K562 (cell line): ENCODE results near the gene KCNJ8. TPM values are rescaled to one million over a fixed set of nuclear protein-coding genes. Genes with fewer than 3 reads are reported as not detected.
"Not testable (repeated sequence)": the region's sequence is repeated elsewhere in the genome, so short reads cannot be mapped to it uniquely, and the experiment has no call there.

ENCODE experiments used
- ATAC-seq: fragments of 200-7000 bp; cut with Tn5 transposase; 3 replicates; pipeline ENCODE4 v1.9.1; 2020; ENCODE audit warnings: moderate library complexity
- BruUV-seq: library from RNA; stranded (reverse); fragments of 400-500 nt; replicated peaks from 2 replicates; lab custom pipeline; 2021; lab: Mats Ljungman, UMichigan
- CTCF ChIA-PET: fragments of 300-600 bp; formaldehyde crosslinking; extraction: SDS; loops from one replicate; lab custom pipeline; 2021; ENCODE audit warnings: low intra/inter-chr PET ratio; lab: Yijun Ruan, JAX
- POLR2A ChIA-PET: fragments of 300-600, 350-650 bp; sonication (Branson Sonifier 250); formaldehyde crosslinking; extraction: SDS; loops from one replicate; lab custom pipeline; 2021; ENCODE audit warnings: antibody characterized with exemption, inconsistent platforms; lab: Yijun Ruan, JAX
- DNase-seq, 4 experiments: peaks; one replicate each; pipeline versions ENCODE4 v3.0.0 to v3.0.0-alpha.2; 2011 to 2018; ENCODE audit warnings: low spot score in 3 of 4, mixed read lengths in 3 of 4; ENCODE audit errors: extremely low read depth in 1 of 4
- FAIRE-seq: peaks from 2 replicates; lab custom pipeline; 2011; peaks lifted over from hg19 to GRCh38; lab: Jason Lieb, UNC
- H2AFZ ChIP-seq: 2 replicates; pipeline ENCODE4 v1.6.0; 2011; ENCODE audit warnings: low read depth, low read length, control low read depth, inconsistent platforms
- H3K27ac ChIP-seq: fragments of 200-600 bp; 3 replicates; pipeline ENCODE4 v1.8.0; 2011; ENCODE audit warnings: low read depth, mild to moderate bottlenecking, control low read depth, inconsistent platforms, low read length, moderate library complexity, mixed read lengths; ENCODE audit errors: extremely low read depth
- H3K27me3 ChIP-seq, 2 experiments: fragments of 300-600 bp in 1 of 2; 2 replicates in 1 of 2; 3 replicates in 1 of 2; pipeline versions ENCODE4 v1.6.0 to v1.8.0; 2011; ENCODE audit warnings: inconsistent platforms in 2 of 2, low read length in 2 of 2, mild to moderate bottlenecking in 1 of 2, mixed read lengths in 1 of 2, moderate library complexity in 1 of 2; ENCODE audit not compliant: control insufficient read depth in 2 of 2, insufficient read depth in 2 of 2
- H3K36me3 ChIP-seq: fragments of 300-600 bp; 3 replicates; pipeline ENCODE4 v1.8.0; 2011; ENCODE audit warnings: mild to moderate bottlenecking, low read length, inconsistent platforms; ENCODE audit not compliant: control insufficient read depth, insufficient read depth
- H3K4me1 ChIP-seq, 2 experiments: fragments of 200-600 bp in 1 of 2; replicated peaks in 1 of 2; 2 replicates in 1 of 2; 3 replicates in 1 of 2; pipeline versions ENCODE4 v1.5.1 to v1.8.0; 2011; ENCODE audit warnings: inconsistent platforms in 2 of 2, low read length in 2 of 2, mild to moderate bottlenecking in 1 of 2, mixed read lengths in 1 of 2, moderate library complexity in 1 of 2; ENCODE audit not compliant: control insufficient read depth in 2 of 2, insufficient read depth in 2 of 2
- H3K4me2 ChIP-seq: 2 replicates; pipeline ENCODE4 v1.6.1; 2011; ENCODE audit warnings: low read length, control low read depth, inconsistent platforms, mixed read lengths; ENCODE audit not compliant: insufficient read depth
- H3K4me3 ChIP-seq: fragments of 200-600 bp; sonication (generic), shearing (Covaris generic); 2 replicates; pipeline ENCODE4 v1.5.1; 2016; ENCODE audit warnings: control low read depth, inconsistent platforms
- H3K79me2 ChIP-seq: fragments of 200-600 bp; 3 replicates; pipeline ENCODE4 v1.8.0; 2011; ENCODE audit warnings: low read length, inconsistent platforms; ENCODE audit not compliant: control insufficient read depth, insufficient read depth
- H3K9ac ChIP-seq, 2 experiments: 2 replicates each; pipeline versions ENCODE4 v1.6.0 to v1.6.1; 2011; ENCODE audit warnings: low read depth in 2 of 2, low read length in 2 of 2, control low read depth in 1 of 2, inconsistent platforms in 1 of 2, mild to moderate bottlenecking in 1 of 2, mixed read lengths in 1 of 2; ENCODE audit not compliant: insufficient read depth in 1 of 2
- H3K9me1 ChIP-seq: one replicate; pipeline ENCODE4 v1.6.0; 2011; ENCODE audit warnings: inconsistent platforms, mild to moderate bottlenecking, low read length, moderate library complexity; ENCODE audit not compliant: control insufficient read depth, insufficient read depth
- H3K9me3 ChIP-seq: replicated peaks from 2 replicates; pipeline ENCODE4 v1.5.1; 2011; ENCODE audit warnings: low read depth, low read length, inconsistent platforms; ENCODE audit not compliant: control insufficient read depth, insufficient read depth
- H4K20me1 ChIP-seq: replicated peaks from 2 replicates; pipeline ENCODE4 v1.6.1; 2011; ENCODE audit warnings: low read length, inconsistent platforms, mixed read lengths; ENCODE audit not compliant: control insufficient read depth, insufficient read depth
- DEAF1 ChIP-seq: fragments of 450-650 bp; formaldehyde crosslinking; IDR thresholded peaks from 2 replicates; pipeline ENCODE4 v1.4.0; 2020; ENCODE audit warnings: mild to moderate bottlenecking, moderate library complexity
- GTF3C2 ChIP-seq: IDR thresholded peaks from 3 replicates; pipeline ENCODE4 v1.6.1; 2011; ENCODE audit warnings: borderline replicate concordance, mild to moderate bottlenecking, moderate library complexity; ENCODE audit not compliant: insufficient read length; ENCODE audit errors: extremely low read depth
- KLF13 ChIP-seq: fragments of 450-650 bp; IDR thresholded peaks from 2 replicates; pipeline ENCODE4 v1.6.1; 2016; ENCODE audit warnings: missing genetic modification characterization, low read depth, mild to moderate bottlenecking, missing compliant biosample characterization, moderate library complexity, borderline replicate concordance
- ZNF23 ChIP-seq: fragments of 250-450 bp; sonication (Bioruptor Pico); IDR thresholded peaks from 2 replicates; pipeline ENCODE4 v1.4.0; 2020; ENCODE audit warnings: mild to moderate bottlenecking
- WGBS: fragments of 100-300 bp; shearing (Covaris generic); methylation state at CpG from one replicate; pipeline ENCODE4 v1.1.6; 2016; ENCODE audit warnings: low coverage, mixed read lengths; ENCODE audit not compliant: insufficient coverage; ENCODE audit errors: missing lambda C conversion rate; 5-methylcytosine and 5-hydroxymethylcytosine counted together
- in situ Hi-C: fragments of 300-500 bp; cut with MboI; formaldehyde crosslinking; loops from 4 replicates; pipeline ENCODE4 v1.15.0; 2018; ENCODE audit warnings: inconsistent platforms, mixed read lengths
- intact Hi-C: fragments of 100-400 bp; cut with micrococcal nuclease; formaldehyde crosslinking; loops from 2 replicates; pipeline ENCODE4 v1.14.2; 2022
- polyA plus RNA-seq, 8 experiments: library from polyadenylated mRNA; depleted of rRNA in 4 of 8; stranded (reverse) in 5 of 8; unstranded in 3 of 8; fragments of >200 nt; fragmentation: Nextera tagmentation in 2 of 8; fragmentation: Illumina TruSeq in 1 of 8; extraction: Ambion mirVana in 2 of 8; extraction: Trizol in 1 of 8; gene quantifications; 2 replicates each; pipeline versions ENCODE4 v1.2.1 to v1.2.3, GENCODE V29; 2011 to 2014; ENCODE audit warnings: inconsistent platforms in 1 of 8, missing spikeins in 1 of 8
- total RNA-seq, 7 experiments: library from RNA; depleted of rRNA in 6 of 7; stranded (reverse); fragments of >200 nt in 6 of 7; fragmentation: Illumina TruSeq in 2 of 7; extraction: Trizol in 2 of 7; gene quantifications; 2 replicates each; pipeline versions ENCODE4 v1.2.1 to v1.2.3, GENCODE V29; 2011 to 2021; ENCODE audit warnings: low replicate concordance in 1 of 7
- TF ChIP-seq, protein P1 (sequence below): fragments of 450-650 bp; IDR thresholded peaks from 2 replicates; pipeline ENCODE4 v1.6.1; 2016; ENCODE audit warnings: low read depth

Gene KCNJ8
- total and polyA plus RNA-seq, 9 of the 15 experiments (the other 6 are each of a cell fraction or from before 2014, with no cell fraction given), result 0.28 to 3.6 (median 1.1) TPM

GRCh38 chr12:21795648-21796328, 21.3 kb upstream of the KCNJ8 start (continued):
- TF ChIP-seq GTF3C2 (no peak), KLF13 (tag) (no peak), DEAF1 (CRISPR knock-in tag) (no peak), ZNF23 (CRISPR knock-in tag) (no peak)
- TF ChIP-seq, protein P1, sequence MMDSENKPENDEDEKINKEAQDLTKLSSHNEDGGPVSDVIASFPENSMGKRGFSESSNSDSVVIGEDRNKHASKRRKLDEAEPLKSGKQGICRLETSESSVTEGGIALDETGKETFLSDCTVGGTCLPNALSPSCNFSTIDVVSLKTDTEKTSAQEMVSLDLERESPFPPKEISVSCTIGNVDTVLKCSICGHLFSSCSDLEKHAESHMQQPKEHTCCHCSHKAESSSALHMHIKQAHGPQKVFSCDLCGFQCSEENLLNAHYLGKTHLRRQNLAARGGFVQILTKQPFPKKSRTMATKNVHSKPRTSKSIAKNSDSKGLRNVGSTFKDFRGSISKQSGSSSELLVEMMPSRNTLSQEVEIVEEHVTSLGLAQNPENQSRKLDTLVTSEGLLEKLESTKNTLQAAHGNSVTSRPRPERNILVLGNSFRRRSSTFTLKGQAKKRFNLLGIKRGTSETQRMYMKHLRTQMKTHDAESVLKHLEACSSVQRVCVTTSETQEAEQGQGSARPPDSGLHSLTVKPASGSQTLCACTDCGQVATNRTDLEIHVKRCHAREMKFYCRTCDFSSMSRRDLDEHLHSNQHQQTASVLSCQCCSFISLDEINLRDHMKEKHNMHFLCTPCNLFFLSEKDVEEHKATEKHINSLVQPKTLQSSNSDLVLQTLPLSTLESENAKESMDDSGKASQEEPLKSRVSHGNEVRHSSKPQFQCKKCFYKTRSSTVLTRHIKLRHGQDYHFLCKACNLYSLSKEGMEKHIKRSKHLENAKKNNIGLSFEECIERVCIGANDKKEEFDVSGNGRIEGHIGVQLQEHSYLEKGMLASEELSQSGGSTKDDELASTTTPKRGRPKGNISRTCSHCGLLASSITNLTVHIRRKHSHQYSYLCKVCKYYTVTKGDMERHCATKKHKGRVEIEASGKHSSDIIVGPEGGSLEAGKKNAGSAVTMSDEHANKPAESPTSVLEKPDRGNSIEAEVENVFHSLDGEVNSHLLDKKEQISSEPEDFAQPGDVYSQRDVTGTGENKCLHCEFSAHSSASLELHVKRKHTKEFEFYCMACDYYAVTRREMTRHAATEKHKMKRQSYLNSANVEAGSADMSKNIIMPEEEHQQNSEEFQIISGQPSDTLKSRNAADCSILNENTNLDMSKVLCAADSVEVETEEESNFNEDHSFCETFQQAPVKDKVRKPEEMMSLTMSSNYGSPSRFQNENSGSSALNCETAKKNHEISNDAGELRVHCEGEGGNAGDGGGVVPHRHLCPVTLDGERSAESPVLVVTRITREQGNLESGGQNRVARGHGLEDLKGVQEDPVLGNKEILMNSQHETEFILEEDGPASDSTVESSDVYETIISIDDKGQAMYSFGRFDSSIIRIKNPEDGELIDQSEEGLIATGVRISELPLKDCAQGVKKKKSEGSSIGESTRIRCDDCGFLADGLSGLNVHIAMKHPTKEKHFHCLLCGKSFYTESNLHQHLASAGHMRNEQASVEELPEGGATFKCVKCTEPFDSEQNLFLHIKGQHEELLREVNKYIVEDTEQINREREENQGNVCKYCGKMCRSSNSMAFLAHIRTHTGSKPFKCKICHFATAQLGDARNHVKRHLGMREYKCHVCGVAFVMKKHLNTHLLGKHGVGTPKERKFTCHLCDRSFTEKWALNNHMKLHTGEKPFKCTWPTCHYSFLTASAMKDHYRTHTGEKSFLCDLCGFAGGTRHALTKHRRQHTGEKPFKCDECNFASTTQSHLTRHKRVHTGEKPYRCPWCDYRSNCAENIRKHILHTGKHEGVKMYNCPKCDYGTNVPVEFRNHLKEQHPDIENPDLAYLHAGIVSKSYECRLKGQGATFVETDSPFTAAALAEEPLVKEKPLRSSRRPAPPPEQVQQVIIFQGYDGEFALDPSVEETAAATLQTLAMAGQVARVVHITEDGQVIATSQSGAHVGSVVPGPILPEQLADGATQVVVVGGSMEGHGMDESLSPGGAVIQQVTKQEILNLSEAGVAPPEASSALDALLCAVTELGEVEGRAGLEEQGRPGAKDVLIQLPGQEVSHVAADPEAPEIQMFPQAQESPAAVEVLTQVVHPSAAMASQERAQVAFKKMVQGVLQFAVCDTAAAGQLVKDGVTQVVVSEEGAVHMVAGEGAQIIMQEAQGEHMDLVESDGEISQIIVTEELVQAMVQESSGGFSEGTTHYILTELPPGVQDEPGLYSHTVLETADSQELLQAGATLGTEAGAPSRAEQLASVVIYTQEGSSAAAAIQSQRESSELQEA, result no peak

DNA sequence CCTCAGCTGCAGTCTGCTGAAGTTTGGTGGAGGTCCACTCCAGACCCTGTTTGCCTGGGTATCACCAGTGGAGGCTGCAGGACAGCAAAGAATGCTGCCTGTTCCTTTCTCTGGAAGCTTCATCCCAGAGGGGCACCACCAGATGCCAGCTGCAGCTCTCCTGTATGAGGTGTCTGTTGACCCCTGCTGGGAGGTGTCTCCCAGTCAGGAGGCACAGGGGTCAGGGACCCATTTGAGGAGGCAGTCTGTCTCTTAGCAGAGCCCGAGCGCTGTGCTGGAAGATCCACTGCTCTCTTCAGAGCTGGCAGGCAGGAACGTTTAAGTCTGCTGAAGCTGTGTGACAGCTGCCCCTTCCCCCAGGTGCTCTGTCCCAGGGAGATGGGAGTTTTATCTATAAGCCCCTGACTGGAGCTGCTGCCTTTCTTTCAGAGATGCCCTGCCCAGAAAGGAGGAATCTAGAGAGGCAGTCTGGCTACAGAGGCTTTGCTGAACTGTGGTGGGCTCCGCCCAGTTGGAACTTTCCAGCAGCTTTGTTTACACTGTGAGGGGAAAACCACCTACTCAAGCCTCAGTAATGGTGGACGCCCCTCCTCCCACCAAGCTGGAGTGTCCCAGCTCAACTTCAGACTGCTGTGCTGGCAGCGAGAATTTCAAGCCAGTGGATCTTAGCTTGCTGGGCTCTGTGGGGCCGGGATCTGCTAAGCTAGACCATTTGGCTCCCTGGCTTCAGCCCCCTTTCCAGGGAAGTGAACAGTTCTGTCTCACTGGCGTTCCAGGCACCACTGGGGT, 20.5 kb upstream of the KCNJ8 start:
- ATAC-seq, H3K4me2 ChIP-seq, H3K4me3 ChIP-seq, intact Hi-C loops, H3K9ac ChIP-seq, H3K27me3 ChIP-seq, FAIRE-seq, H4K20me1 ChIP-seq, H3K79me2 ChIP-seq, H3K9me1 ChIP-seq, DNase-seq, H3K4me1 ChIP-seq, POLR2A ChIA-PET, H3K36me3 ChIP-seq, in situ Hi-C loops, BruUV-seq, H3K9me3 ChIP-seq, H3K27ac ChIP-seq, CTCF ChIA-PET: not testable (repeated sequence)
- WGBS, result 17% methylated on average over 4 of the region's 8 CpGs
- H2AFZ ChIP-seq, result peak overlapping the region; percentile 32
